GM12872 (cell line): ENCODE data around the gene HECW1.

Experiments used
- TF ChIP-seq, protein P1 (sequence below): IDR thresholded peaks from 3 replicates; pipeline ENCODE4 v1.5.1; 2011; ENCODE audit warnings: low read depth, mild to moderate bottlenecking, low read length, moderate library complexity; ENCODE audit not compliant: insufficient read depth

Gene HECW1

DNA sequence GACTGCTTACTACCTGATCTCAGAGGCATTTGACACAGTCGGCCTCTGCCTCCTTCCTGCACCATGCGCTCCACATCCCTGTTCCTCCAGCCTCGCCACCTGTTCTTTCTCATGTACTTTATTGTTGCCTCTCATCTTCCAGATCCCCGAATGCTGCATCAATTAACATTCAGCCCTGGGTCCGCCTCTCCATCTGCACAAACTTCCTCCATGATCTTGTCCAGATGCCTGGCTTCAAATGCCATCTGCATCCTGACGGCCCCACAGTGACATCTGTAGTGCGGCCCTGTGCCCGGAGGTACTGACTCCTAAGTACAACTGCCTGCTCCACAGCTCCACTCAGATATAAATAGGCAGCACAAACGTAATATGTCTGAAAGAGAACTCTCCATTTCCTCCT, 419.3 kb downstream of the HECW1 start:
- TF ChIP-seq, protein P1, sequence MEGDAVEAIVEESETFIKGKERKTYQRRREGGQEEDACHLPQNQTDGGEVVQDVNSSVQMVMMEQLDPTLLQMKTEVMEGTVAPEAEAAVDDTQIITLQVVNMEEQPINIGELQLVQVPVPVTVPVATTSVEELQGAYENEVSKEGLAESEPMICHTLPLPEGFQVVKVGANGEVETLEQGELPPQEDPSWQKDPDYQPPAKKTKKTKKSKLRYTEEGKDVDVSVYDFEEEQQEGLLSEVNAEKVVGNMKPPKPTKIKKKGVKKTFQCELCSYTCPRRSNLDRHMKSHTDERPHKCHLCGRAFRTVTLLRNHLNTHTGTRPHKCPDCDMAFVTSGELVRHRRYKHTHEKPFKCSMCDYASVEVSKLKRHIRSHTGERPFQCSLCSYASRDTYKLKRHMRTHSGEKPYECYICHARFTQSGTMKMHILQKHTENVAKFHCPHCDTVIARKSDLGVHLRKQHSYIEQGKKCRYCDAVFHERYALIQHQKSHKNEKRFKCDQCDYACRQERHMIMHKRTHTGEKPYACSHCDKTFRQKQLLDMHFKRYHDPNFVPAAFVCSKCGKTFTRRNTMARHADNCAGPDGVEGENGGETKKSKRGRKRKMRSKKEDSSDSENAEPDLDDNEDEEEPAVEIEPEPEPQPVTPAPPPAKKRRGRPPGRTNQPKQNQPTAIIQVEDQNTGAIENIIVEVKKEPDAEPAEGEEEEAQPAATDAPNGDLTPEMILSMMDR: no peak

DNA sequence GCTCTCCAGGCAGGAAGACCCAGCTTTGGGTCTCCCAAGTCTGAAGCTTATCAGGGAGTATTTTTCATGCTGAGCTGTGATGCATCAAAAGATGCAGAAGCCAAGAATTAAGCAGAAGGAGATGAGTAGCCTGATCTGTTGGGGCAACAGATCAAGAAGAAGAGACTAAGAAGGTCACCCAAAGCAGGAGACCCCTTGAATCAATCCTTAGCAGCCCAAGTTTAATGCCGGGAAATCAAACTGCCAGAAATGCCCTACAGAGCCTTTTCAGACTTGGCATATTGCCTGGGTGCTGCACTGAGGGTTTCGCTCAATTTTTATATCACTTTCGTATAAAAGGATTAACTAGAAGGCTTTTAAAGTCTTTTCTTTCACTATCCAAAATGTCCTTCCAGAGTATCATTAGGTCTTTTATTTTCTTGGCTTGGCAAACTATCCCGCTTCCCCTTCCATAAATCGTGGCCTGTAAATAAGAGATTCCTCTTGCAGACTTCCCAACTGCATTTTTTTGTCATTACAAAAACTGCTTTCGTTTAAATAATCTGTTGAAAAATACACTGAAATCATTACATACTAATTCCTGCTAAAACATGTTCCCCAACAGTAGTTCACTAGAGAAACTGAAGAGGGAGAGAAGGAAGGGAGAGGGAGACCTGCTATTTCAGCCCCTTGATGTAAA, 421.5 kb downstream of the HECW1 start:
- TF ChIP-seq, protein P1: no peak

DNA sequence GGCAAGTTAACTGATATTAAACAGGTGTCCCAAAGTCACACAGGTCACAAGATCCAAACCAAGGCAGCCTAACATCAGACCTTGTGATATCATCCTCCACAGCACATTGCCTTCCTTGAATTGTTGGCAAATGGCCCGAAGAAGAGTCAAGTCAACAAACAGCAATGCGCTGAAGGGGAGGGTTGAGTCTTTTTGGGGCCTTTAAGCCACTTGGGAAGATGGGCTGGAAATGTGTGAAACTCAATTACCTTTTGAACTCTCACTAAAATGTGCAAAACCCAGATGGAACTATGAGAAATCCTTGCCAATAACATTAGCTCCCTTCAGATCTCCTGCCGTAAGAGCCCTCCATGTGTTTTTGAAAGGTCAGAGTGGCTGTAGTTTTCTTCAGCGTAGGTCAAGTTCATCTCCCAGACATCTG, 422.6 kb downstream of the HECW1 start:
- TF ChIP-seq, protein P1: no peak

DNA sequence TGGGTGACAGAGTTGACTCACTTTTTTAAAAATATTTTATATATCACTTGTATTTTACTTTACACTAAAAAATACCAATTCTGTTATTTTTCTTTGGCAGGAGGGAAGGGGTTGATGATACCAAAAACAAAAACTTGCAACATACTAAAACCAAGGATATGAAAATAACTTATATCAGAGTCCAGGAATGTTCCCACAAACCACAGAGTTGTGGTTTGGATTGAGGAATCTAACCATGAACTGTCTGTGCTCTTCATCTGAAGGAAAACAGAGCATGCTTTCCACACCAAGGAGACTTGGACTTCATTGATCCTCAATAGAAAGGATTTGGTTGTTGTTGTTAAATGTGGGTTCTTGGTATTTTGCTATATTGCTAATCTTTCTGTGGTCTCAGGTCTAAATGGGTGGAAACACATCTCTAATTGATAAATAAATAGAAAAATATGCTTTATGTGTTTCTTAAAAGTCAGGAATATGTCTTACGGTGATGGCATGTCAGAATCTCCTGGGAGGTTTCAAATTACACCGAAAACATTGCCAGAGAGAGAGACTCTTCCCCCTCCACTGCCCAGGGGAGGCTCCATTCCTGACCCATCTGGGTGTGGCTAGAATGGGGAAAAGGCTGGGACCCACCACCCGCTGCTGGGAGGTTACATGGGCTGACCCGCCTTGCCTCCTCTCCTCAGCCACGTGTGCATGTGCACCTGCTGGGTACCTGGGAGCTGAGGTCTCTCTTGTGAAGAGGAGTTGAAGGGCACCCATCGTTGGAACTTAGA, 423.6 kb downstream of the HECW1 start:
- TF ChIP-seq, protein P1: no peak

DNA sequence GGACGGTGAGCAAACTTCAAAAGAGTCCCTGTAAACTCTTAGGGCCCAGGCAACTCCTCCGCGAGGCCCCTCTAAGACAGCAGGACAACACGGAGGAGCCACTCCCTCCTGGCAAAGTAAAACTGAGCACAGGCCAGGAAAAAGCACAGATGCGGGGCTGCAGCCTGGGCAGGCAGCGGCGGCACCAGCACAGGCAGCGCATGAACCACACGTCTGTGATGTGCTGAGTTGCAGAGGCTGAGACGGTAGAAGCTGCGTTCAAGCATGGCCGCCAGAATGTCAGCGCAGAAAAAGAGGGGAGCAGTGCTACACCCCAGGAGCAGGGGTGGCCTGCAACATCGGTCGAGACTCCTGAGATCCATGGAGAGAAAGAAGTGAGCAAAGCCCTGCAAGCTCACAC, 424.3 kb downstream of the HECW1 start:
- TF ChIP-seq, protein P1: no peak

DNA sequence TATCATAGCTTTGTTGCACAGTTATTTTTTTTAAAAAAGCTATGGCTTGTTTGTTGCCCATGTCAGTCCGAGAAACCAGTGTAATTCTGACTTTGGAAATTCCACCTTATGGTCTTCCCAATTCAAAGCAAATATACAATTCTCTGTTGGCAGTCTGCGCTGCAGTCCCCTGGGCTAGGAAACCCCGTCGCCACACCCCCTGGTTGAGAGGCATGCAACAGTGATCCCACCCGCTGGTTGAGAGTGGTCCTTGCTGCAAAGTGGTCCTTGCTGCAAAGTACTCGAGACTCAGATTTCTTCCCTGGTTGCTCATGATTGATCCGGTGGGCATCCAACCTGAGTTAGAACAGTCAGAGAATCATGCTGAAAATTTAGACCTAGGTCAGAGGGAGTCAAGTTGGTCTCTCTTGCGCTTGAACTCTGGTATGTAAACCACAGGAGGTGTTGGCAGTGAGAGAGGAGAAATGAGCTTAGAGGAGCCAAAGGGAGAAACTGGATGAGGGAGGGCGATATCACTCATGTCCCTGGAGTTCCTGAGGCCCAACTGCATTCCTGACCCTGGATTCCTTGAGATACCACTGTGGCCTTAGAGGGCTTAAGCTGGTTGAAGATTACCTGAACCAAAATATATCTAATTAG, 425.4 kb downstream of the HECW1 start:
- TF ChIP-seq, protein P1: no peak

DNA sequence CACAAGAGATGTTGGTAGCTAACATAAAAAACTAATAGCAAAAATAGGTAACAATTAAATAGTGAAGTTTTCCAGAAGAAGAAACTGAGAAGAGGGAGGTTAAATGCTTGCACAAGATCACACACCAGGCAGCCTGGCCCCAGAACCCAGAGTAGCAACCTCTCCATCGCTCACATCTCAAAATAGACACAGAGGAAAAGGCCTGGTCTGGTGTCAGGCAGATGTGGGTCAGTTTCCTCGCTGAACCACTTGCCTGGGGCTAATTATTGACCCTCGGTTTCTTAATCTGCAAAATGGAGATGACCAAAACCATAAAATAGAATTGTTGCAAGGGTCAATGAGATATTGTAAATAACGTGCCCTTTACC, 425.9 kb downstream of the HECW1 start:
- TF ChIP-seq, protein P1: no peak
